Measurements from ENCODE around the gene HECW1.

DNA sequence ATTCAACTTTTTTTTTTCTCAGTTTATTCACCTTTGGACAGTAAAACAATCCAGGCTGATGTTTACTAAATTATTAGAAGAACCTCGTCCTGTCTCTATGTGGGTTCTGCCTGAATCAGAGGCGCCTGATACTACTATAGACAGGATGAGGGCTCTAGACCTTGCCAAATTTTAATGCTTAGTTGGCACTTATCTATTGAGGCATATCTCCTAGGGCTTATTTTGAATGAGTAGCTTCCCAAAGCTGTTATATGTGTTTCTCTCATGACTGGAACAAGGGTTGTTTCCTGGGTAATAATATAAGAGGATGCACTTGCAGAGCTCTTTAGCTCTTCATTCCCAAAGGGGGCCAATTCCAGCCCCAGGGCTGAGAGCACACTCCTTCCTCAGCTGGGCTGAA lies 23.6 kb downstream of the HECW1 start:
- TF ChIP-seq L3MBTL2 (conservative IDR thresholded peaks at IDR 0.05) (no peak), NFRKB (IDR thresholded peaks at IDR 0.05) (no peak), SUZ12 (IDR thresholded peaks at IDR 0.05) (no peak), SP1 (IDR thresholded peaks at IDR 0.05) (no peak), TARDBP (IDR thresholded peaks at IDR 0.05) (no peak), LEF1 (IDR thresholded peaks at IDR 0.05; ENCODE audit: borderline replicate concordance) (no peak), BHLHE40 (IDR thresholded peaks at IDR 0.05; ENCODE audit: borderline replicate concordance) (no peak)
- TF ChIP-seq, protein P1, sequence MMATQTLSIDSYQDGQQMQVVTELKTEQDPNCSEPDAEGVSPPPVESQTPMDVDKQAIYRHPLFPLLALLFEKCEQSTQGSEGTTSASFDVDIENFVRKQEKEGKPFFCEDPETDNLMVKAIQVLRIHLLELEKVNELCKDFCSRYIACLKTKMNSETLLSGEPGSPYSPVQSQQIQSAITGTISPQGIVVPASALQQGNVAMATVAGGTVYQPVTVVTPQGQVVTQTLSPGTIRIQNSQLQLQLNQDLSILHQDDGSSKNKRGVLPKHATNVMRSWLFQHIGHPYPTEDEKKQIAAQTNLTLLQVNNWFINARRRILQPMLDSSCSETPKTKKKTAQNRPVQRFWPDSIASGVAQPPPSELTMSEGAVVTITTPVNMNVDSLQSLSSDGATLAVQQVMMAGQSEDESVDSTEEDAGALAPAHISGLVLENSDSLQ (IDR thresholded peaks at IDR 0.05): no peak

All from HEK293T (cell line).